GM20000 (cell line): ENCODE data around the gene ACY1.

Experiments used
- DNase-seq: peaks from one replicate; pipeline ENCODE4 v3.0.0; 2012; ENCODE audit warnings: low spot score
- TF ChIP-seq, protein P1 (sequence below): IDR thresholded peaks from 2 replicates; pipeline ENCODE4 v1.5.1; 2012; ENCODE audit warnings: mild to moderate bottlenecking, control low read depth; ENCODE audit errors: extremely low read depth, missing control alignments

The ACY1 gene

DNA sequence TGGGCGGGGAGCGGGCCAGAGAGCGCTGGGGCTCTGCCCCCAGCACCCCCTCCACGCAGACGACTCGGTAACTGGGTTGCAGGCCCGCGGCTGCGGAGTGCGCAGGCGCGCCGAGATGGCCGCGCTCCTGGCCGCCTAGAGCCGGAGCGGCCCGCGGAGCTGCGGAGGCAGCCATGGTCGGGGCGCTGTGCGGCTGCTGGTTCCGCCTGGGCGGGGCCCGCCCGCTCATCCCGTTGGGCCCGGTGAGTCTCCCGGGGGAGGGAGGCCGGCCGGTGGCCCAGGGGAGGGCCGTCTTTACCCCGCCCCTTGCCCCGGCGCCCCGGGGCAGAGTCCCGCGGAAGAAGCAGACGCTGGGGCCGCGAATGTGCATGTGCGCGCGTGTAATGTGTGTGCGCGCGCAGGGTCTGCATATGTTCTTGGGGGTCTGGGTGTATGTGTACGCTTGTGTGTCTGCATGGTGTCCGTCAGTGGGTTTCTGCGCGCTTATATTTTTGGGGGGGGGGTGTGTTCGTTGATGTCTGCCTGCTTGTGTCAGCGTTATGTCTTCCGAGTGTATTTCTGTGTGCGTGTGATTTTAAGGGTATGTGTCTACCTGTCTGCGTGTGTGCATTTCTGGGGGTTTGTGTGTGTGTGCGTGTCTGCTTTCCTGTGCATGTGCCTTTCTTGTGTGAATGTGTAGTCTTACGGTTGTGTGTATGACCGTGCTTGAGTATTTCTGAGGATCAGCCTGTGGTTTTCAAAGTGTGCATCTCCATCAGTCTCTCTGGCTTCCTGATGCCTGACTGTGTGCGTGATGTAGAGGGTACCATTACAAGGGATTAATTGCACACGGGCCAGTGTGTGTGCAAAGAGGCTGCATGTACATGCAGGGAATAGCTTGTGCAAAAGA, 8.1 kb upstream of the ACY1 start, which contains the start of gene ABHD14A:
Gene ABHD14A, plus strand, starts transcription at position 102 of the 889 bp plus-strand sequence. Its CDS starts 72 bp downstream, at position 174.
- peak; percentile 94 for DNase-seq
- TF ChIP-seq, protein P1, sequence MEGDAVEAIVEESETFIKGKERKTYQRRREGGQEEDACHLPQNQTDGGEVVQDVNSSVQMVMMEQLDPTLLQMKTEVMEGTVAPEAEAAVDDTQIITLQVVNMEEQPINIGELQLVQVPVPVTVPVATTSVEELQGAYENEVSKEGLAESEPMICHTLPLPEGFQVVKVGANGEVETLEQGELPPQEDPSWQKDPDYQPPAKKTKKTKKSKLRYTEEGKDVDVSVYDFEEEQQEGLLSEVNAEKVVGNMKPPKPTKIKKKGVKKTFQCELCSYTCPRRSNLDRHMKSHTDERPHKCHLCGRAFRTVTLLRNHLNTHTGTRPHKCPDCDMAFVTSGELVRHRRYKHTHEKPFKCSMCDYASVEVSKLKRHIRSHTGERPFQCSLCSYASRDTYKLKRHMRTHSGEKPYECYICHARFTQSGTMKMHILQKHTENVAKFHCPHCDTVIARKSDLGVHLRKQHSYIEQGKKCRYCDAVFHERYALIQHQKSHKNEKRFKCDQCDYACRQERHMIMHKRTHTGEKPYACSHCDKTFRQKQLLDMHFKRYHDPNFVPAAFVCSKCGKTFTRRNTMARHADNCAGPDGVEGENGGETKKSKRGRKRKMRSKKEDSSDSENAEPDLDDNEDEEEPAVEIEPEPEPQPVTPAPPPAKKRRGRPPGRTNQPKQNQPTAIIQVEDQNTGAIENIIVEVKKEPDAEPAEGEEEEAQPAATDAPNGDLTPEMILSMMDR = no peak

DNA sequence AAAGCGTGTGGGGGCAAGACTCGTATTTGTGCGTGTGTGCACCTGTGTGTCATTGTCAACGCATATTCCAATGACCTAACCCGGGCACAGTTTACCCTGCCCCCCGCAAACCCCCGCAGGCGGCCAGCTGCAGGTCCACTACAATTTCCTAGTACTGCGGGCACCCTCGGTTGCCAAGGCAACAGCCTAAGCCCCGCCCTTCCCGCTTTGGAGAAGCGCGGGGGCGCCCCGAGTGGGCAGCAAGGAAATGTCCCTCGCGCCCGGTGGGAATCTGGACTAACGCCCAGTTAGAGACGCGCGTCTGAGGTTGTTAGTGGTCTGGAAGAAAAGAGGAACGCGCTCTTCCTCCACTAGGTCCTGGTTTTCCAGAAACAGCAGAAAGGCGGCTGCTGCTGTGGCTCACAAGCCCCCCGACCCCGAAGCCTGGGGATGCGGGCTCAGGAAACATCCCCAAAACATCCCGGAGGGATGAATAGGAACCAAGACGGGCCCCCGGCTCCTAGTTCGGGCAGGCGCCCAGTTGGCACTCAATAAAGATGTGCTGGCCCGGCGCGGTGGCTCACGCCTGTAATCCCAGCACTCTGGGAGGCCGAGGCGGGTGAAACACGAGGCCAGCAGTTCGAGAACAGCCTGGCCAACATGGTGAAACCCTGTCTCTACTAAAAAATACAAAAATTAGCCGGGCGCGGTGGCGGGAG, 7.3 kb upstream of the ACY1 start:
- TF ChIP-seq, protein P1 = no peak
- DNase-seq = no peak

DNA sequence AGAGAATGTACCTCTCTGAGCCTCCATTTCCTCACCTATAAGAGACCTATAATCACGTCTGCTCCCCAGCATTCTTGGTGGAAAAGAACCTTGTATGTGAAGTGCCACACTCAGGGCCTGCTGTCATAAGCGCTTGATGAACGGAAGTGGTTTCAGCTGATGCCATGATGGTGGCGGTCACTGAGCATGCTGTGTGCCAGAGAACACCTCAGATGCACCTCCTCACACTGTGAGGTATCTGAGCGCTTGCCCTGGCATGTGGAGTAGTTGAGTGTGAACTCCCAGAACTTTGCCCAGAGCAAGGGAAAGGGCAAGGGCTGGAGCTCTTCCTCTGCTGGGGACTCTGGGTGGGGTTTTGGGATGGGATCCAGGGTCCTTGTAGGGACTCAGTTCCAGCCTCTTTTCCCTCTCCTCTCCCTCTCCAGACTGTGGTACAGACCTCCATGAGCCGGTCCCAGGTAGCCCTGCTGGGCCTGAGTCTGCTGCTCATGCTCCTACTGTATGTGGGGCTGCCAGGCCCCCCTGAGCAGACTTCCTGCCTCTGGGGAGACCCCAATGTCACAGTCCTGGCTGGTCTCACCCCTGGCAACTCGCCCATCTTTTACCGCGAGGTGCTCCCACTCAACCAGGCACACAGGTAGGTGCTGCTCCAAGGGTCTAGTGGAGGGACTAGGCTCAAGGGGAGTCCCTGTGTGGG, 5.7 kb upstream of the ACY1 start:
- no peak for DNase-seq
- TF ChIP-seq, protein P1 = no peak

DNA sequence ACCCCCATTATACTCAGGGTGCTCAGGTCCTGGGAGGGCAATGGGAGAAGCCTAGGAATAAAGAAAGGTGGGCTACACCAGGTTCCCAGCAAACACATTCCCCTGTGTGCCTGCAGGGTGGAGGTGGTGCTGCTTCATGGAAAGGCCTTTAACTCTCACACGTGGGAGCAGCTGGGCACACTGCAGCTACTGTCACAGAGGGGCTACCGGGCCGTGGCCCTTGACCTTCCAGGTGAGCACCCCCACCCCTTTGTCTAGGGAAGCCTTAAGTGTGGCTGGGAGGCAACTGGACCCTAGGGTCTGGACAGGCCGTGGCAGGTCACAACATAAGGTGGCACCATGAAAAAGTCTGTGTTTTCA, 5.2 kb upstream of the ACY1 start:
- DNase-seq = no peak

GRCh38 chr3:51980253-51980652, 3.1 kb upstream of the ACY1 start:
- no peak for DNase-seq
- TF ChIP-seq, protein P1 = no peak

More for the DNA sequence above, 5.2 kb upstream of the ACY1 start:
- TF ChIP-seq, protein P1 = no peak

GRCh38 chr3:51982352-51982837, 940 bp upstream of the ACY1 start:
- TF ChIP-seq, protein P1 = peak; percentile 55
- DNase-seq = peak; percentile 84
